Suppressor macrophage treated with lipopolysaccharide for 4 hours (primary cell): ENCODE results near the gene KRT86.

Source experiments
- DNase-seq: peaks from one replicate; pipeline ENCODE4 v3.0.0-alpha.2; 2020

KRT86 gene

DNA sequence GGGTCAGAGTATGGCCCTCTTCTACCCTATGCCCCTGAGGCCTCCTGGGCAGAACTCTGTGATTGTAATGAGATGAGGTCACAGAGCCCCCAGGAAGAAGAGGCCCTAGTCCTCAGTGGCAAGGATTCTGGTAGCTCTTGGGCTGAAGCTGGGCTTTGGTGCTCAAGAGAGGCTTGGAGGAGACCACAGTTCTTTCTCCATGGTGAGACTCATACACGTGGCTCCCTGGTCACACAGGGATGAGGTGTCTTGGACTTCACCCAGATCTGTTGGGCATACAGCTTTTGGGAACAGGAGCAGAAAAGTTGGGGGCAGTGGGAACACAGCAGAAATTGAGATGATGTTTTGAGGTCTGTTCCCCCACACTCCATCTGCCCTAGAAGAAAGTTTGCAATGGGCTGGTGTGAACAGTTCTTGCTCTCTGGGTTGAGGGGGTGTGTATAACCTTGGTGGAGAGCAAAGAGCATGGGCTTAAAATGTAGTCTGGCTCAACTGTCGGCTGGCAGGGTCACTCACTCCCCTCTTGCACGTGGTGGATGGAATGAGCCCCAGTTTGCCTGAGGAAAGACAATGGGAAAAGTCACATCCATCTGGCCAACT lies at the start of gene KRT86:
Gene KRT86 (plus strand): TSS at position 125 of the 600 bp plus-strand sequence. CDS start 27,272 bp downstream, outside the sequence.
- no peak for DNase-seq

GRCh38 chr12:52225752-52226151 lies 48.7 kb upstream of the KRT86 start:
- no peak for DNase-seq

DNA sequence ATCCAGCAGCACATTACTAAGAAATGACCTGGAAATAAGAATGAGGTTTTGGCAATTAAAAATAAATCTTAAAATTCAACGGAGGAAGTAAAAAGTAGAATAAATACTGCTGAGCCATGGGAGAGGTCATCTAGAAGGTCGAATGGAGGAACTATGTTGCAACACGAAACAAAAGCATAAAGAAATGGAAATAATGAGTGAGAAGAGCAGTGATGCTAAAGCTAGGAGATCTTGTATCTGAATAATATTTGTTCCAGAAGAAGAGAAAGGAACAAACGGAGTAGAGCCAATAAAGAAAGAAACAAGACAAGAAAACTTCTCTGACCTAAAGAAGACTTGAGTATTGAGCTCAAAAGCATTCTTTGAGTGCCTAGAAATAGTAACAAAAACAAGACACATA lies 48.0 kb upstream of the KRT86 start:
- DNase-seq: peak; percentile 25

GRCh38 chr12:52227606-52228166 lies 46.8 kb upstream of the KRT86 start:
- DNase-seq: no peak

DNA sequence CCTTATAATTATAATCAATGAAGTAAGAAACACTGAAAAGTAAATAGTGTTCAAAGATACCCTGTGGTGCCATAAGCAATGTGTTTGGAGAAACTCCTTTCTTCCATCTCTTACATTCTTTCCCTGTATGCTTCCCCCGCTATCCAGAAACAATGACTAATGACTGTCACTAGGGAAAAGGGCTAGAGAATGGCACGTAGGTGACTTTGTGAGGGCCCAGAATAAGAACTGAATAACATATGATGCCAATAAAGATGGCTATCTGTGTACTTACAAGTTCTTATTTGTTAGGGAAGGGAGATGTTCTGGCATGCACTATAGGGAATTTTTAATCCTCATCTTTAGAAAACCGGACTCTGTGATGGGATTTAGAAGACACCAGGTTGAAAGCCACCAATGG lies 46.1 kb upstream of the KRT86 start:
- no peak for DNase-seq

GRCh38 chr12:52228931-52229330 lies 45.5 kb upstream of the KRT86 start:
- no peak for DNase-seq

- DNase-seq: no peak
Measured at GRCh38 chr12:52229836-52230343, 44.6 kb upstream of the KRT86 start.

DNA sequence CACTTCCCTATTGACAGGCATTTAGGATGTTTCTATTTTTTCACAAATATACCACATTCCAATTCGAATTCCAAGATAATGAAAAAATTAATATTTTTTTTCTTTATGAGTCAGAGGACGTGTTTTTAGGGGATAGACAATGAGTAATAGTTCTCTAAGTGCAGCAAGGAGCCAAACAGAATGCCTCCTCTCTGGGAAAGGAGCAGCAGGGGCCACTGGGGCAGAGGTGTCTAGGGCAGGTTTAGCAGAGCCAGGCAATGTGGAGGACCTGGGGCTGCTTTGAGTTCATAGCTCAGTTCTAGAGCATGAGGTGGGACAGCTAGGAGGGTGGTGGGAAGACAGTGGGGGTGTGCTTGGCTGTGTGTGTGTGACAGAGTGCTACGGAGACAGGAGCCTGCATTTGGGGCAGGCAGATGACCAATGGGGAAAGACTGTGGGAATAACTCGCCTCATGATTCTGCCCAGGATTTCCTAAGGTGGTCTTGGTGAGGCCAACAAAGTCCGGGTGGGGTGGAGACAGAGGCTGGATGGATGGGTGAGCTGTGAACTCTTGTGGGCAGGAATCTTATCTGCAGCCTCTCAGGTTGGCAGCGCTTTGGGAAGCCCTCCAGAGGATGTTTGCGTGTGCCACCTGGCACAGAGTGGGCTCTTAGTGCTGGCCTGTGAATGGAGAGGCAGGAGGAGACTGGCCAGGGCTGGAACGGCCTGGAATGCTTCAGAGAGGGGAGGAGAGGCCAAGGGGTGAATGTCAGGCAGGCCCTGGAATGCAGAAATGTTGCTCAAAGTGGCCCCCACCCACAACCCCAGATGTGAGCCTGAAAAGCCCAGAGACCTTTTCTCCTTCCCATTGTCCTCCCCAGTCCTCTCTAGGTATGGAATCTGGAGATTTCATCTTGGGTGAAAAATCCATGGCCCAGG lies 43.8 kb upstream of the KRT86 start:
- no peak for DNase-seq

DNA sequence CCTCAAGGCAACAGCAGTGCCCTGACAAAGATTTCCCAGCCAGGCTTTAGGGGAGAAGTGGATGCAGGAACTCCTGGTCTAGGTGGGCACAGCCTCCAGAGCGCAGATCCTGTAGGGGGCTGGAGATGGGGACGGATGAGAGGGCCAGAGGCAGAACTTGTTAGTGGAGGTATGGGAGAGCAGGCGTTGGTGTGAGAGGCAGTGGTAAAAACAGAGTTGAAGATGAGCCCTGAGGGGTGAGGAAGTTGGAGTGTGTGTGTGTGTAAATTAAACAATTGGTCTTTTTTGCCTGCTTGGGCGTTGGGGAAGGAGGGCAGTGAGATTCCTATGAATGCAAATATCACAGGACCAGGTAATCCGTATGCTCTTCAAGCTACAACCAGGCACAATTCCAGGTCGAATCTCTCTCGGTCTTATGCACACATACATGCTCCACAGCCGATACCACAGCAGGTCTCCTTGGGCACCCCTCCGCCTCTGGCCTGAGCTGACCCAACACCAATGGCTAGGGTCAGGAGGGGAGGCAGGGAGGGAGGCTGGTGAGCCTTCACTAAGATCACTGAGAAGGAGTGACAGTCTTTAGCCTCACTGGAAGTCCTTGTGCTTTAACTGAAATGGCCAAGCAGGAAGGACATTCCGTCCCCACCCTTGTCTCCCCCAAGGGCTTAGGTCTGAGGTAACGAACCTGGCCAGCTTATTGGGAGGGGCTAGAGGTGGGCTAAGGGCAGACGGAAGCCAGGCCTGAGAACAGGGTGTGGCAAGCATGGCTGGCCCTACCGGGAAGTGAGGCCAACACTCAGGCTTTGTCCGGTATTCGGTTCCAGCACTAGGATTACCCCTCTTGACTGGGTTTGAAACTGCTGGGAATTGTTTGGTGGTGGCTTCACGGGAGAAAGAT lies 42.9 kb upstream of the KRT86 start:
- DNase-seq: no peak

DNA sequence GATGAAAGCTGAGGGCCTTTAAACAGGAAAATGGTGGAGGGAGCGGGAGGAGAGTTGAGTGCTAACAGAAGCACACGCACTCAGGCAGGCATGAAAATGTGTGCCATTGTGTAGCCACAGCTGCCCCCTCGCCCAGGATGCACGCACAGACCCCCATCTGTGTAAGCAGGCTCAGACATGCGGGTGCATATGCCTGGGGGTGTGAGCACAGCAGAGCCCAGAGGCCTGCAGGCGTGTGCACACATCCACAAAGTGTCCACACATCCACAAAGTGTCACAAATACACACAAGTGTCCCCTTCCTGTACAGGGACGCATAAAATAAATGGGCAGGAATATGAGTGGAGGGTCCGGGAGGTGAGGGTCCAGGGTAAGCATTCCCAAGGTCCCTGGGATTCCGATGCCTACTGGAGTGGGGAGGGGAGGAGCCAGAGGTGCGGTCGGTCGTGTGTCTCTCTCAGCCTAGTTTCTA lies 42.2 kb upstream of the KRT86 start:
- no peak for DNase-seq

GRCh38 chr12:52232674-52233461 lies 41.6 kb upstream of the KRT86 start, which contains the start of gene KRT7:
Gene KRT7, plus strand, starts transcription at chr12:52233243. Its CDS starts 54 bp downstream, at chr12:52233297.
- DNase-seq: no peak

- no peak for DNase-seq
Measured at GRCh38 chr12:52233462-52234207, 40.8 kb upstream of the KRT86 start.

- no peak for DNase-seq
Measured at GRCh38 chr12:52234223-52234810, 40.1 kb upstream of the KRT86 start.

DNA sequence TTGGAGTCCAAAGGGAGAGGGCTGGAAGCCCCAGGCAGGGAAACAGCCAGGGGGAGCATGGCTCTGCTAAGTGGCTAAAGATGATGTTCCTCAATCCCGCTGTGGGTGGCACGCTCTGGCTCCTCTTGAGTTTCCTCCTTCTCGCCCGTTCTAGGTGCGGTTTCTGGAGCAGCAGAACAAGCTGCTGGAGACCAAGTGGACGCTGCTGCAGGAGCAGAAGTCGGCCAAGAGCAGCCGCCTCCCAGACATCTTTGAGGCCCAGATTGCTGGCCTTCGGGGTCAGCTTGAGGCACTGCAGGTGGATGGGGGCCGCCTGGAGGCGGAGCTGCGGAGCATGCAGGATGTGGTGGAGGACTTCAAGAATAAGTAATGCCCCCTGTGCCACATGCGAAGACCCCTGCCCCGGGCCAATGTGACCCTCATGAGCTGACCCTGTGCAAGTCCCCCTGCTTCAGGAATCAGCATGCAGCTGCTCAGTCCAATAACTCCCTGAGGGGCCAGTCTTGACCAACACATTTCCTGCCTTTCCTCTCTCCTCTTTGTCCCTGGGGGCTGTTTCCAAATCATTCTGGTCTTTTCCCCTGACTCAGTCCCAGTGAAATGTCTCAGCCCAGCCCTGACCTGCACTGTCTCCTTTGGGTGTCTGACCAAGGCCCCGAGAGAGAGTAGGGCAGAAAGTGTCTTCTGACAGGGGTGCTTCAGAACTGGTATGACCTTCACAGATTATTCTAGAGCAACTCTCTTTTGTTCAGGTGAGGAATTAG lies 39.3 kb upstream of the KRT86 start:
- no peak for DNase-seq

GRCh38 chr12:52235822-52236361 lies 38.6 kb upstream of the KRT86 start:
- DNase-seq: no peak

DNA sequence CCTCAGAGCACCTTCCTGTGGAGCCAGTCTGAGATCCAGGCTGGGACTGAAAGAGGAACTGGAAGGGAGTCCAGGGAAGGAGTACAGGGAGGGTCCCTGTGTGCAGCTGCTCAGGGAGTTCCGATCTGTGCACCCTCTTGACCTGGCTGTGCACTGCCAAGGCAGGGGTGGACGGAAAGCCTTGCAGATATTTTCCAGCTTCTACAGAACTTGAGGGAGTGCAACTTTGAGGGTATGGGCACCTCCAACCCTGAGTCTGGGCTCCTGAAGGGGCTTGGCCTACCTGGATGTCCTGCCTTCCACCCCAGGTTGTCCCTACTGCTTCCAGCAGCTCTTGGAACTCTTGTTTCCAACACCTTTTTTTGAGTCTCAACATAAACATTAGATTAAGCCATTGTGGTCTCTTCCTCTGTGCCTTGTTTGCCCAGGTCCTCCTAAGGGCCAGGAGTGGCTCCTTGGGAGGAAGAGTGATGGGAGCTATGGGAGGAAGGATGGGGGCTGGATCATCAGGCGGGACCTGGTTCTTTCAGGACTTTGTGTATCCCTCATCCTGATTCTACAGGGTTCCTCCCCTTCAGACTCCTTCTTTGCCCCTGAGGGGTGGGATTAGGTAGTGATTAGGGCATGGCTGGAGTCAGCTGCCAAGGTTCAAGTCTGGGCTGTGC lies 37.9 kb upstream of the KRT86 start:
- DNase-seq: no peak

GRCh38 chr12:52238207-52238840 lies 36.1 kb upstream of the KRT86 start:
- DNase-seq: no peak
